Stimulated activated CD4-positive, alpha-beta T cell treated with anti-CD3 and anti-CD28 coated beads, Interleukin-12 subunit alpha, Interleukin-12 subunit beta, amount 100 ng/mL, for 48 hours (primary cell): ENCODE data around the gene GHR.

Experiments
- DNase-seq, 3 donors: peaks; one replicate each; pipeline ENCODE4 v3.0.0-alpha.2; 2020; ENCODE audit warnings: low read depth in 2 of 3, low spot score in 1 of 3

The GHR gene

GRCh38 chr5:42768106-42768504 is 344.9 kb downstream of the GHR start:
- DNase-seq: no peak

- DNase-seq: no peak
Observed at GRCh38 chr5:42770003-42770402, 346.8 kb downstream of the GHR start.
